ENCODE results near the gene CTNND2. TPM values are rescaled to one million over a fixed set of nuclear protein-coding genes. Genes with fewer than 3 reads are reported as not detected.

CTNND2 gene
- total RNA-seq, 1 experiment from 2014 or later: 7.0 TPM

- TF ChIP-seq, protein P1, sequence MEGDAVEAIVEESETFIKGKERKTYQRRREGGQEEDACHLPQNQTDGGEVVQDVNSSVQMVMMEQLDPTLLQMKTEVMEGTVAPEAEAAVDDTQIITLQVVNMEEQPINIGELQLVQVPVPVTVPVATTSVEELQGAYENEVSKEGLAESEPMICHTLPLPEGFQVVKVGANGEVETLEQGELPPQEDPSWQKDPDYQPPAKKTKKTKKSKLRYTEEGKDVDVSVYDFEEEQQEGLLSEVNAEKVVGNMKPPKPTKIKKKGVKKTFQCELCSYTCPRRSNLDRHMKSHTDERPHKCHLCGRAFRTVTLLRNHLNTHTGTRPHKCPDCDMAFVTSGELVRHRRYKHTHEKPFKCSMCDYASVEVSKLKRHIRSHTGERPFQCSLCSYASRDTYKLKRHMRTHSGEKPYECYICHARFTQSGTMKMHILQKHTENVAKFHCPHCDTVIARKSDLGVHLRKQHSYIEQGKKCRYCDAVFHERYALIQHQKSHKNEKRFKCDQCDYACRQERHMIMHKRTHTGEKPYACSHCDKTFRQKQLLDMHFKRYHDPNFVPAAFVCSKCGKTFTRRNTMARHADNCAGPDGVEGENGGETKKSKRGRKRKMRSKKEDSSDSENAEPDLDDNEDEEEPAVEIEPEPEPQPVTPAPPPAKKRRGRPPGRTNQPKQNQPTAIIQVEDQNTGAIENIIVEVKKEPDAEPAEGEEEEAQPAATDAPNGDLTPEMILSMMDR (conservative IDR thresholded peaks at IDR 0.05): no peak
- Mint-ChIP-seq H3K4me1 (peaks cover 0 to 3% of the 10 kb centered on the region in 2 experiments; a peak in 2 of 4 replicates), H3K4me3 (no peak overlapping the region), H3K27ac (peak overlapping the region in 1 of 3 experiments; percentile 41; a peak in 1 of 7 replicates), H3K27me3 (ENCODE audit: low read depth) (no peaks in the 10 kb centered on the region), H3K36me3 (ENCODE audit: insufficient read depth in 1 of 3, low read depth in 3 of 3) (no peaks in the 10 kb centered on the region), H3K9me3 (no peaks in the 10 kb centered on the region)
- Histone ChIP-seq H3K4me2 (ENCODE audit: insufficient read depth, insufficient read length, low read length) (no peak overlapping the region), H3K9me3 (ENCODE audit: control insufficient read depth, low read depth, low read length) (no peaks in the 10 kb centered on the region), H3K4me1 (ENCODE audit: insufficient read depth, low read length) (no peaks in the 10 kb centered on the region), H3T11ph (ENCODE audit: low read length) (no peak overlapping the region), H2BK12ac (ENCODE audit: insufficient read length, low read depth, low read length) (no peak overlapping the region), H2AK5ac (ENCODE audit: insufficient read length, low read length) (no peak overlapping the region), H3K4ac (ENCODE audit: low read depth, low read length) (no peak overlapping the region), H4K20me1 (ENCODE audit: control insufficient read depth, insufficient read depth, insufficient read length) (no peaks in the 10 kb centered on the region), H2BK20ac (ENCODE audit: low read depth, low read length, poor library complexity, severe bottlenecking) (no peak overlapping the region), H3K27me3 (ENCODE audit: insufficient read depth, low read length) (no peaks in the 10 kb centered on the region), H3K27ac (ENCODE audit: insufficient read length, low read depth, low read length) (no peak overlapping the region), H2AFZ (ENCODE audit: low read length) (no peak overlapping the region), H3K23me2 (ENCODE audit: insufficient read length, low read depth, low read length, poor library complexity, severe bottlenecking) (no peaks in the 10 kb centered on the region), H2BK15ac (ENCODE audit: low read depth, low read length) (no peak overlapping the region), H4K8ac (replicated peaks; ENCODE audit: insufficient read length, low read depth, low read length) (no peak overlapping the region), H3K14ac (ENCODE audit: insufficient read depth, low read length) (no peak overlapping the region), H4K91ac (ENCODE audit: insufficient read length, low read depth, low read length) (no peak overlapping the region), H4K5ac (ENCODE audit: insufficient read length, low read depth, low read length) (no peak overlapping the region), H3K23ac (ENCODE audit: insufficient read length, low read depth, low read length) (no peak overlapping the region), H3K18ac (ENCODE audit: insufficient read length, low read depth, low read length) (no peak overlapping the region), H2BK120ac (ENCODE audit: low read depth, low read length, poor library complexity, severe bottlenecking) (no peak overlapping the region), H3K9ac (ENCODE audit: extremely low read depth, insufficient read length, low read length) (no peak overlapping the region), H3K79me1 (ENCODE audit: insufficient read depth, low read depth, low read length, poor library complexity, severe bottlenecking) (no peaks in the 10 kb centered on the region), H3K56ac (ENCODE audit: insufficient read length, low read depth, low read length) (no peak overlapping the region), H2BK5ac (ENCODE audit: insufficient read length, low read length) (no peak overlapping the region), H3K79me2 (ENCODE audit: insufficient read depth, low read length) (no peaks in the 10 kb centered on the region)
- no peak for DNase-seq
- no CpG with 5 or more reads among the region's 3 CpGs for WGBS (ENCODE audit: extremely low coverage, insufficient read length, low lambda C conversion rate)
These were observed 293.2 kb downstream of the CTNND2 start for GRCh38 chr5:11611011-11611410.
